Esophagus squamous epithelium (tissue), 4 donors: Measurements from ENCODE around the gene ARHGAP23.
"Not testable (repeated sequence)": the region's sequence is repeated elsewhere in the genome, so short reads cannot be mapped to it uniquely, and the experiment has no call there.

Experiments used
- POLR2A ChIP-seq, 4 donors: fragments of 450-650 bp; IDR thresholded peaks; one replicate each; pipeline ENCODE4 v1.6.1; 2017; ENCODE audit warnings: antibody characterized with exemption in 4 of 4, mild to moderate bottlenecking in 4 of 4, moderate library complexity in 3 of 4
- TF ChIP-seq, protein P1 (sequence below), 6 experiments: fragments of 450-650 bp in 4 of 6; fragments of 200-600 bp in 2 of 6; sonication (generic) in 2 of 6; IDR thresholded peaks; one replicate each; pipeline ENCODE4 v1.5.1; 2016 to 2019; ENCODE audit warnings: antibody characterized with exemption in 6 of 6, mild to moderate bottlenecking in 4 of 6, moderate library complexity in 4 of 6

DNA sequence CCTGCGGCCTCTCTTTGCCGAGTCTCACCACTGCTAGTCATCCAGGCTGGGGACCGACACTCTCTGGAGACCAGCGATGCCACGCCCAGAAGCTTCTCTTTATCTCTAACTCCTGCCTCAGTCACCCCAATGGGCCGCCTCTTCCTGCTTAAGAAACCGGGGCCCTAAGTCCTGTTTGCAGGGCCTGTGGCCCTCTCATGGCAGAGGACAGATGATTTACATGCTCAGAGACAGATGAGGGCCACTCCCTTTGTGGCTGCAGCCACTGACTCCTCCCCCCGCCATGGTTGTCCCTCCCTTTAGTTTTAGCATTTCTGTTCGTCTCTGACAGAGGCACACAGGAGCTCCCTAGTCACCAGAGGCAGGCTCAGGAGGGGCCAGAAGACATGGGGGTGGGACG lies 71.0 kb downstream of the ARHGAP23 start:
- TF ChIP-seq POLR2A (IDR thresholded peaks at IDR 0.05): not testable (repeated sequence)
- TF ChIP-seq, protein P1, sequence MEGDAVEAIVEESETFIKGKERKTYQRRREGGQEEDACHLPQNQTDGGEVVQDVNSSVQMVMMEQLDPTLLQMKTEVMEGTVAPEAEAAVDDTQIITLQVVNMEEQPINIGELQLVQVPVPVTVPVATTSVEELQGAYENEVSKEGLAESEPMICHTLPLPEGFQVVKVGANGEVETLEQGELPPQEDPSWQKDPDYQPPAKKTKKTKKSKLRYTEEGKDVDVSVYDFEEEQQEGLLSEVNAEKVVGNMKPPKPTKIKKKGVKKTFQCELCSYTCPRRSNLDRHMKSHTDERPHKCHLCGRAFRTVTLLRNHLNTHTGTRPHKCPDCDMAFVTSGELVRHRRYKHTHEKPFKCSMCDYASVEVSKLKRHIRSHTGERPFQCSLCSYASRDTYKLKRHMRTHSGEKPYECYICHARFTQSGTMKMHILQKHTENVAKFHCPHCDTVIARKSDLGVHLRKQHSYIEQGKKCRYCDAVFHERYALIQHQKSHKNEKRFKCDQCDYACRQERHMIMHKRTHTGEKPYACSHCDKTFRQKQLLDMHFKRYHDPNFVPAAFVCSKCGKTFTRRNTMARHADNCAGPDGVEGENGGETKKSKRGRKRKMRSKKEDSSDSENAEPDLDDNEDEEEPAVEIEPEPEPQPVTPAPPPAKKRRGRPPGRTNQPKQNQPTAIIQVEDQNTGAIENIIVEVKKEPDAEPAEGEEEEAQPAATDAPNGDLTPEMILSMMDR (IDR thresholded peaks at IDR 0.05): not testable (repeated sequence)
